ENCODE data around the gene ADARB2.

The ADARB2 gene

DNA sequence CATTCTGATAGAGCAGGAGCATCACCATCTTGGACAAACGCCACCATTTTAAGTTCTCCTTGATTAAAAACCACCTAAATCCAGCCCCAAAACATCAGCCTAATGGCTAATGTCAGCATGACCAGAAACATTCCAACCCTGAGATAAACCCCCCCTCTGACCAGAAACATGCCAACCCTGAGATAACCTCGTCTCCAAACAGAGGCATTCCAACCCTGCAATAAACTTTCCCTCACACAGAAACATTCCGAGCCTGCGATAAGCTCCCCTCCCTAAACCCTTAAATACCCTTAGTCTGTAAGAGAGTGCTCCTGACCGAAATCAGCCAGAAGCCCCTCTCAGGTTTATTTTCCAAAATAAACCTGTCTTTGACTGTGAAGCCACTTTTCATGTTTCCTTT, 76.5 kb downstream of the ADARB2 start:
- Histone ChIP-seq H3K27me3 (ENCODE audit: insufficient read depth, poor library complexity, severe bottlenecking) (no peaks in the 10 kb centered on the region), H3K27ac (replicated peaks) (no peak overlapping the region), H3K4me3 (replicated peaks; ENCODE audit: insufficient read depth, low read length) (no peak overlapping the region)
- no peak for DNase-seq (ENCODE audit: low read depth in 1 of 2, low spot score in 1 of 2)
- TF ChIP-seq GABPA (IDR thresholded peaks at IDR 0.05; ENCODE audit: low read depth): no peak
- TF ChIP-seq SPI1 (IDR thresholded peaks at IDR 0.05; ENCODE audit: borderline replicate concordance, low read depth): no peak
- TF ChIP-seq, protein P1, sequence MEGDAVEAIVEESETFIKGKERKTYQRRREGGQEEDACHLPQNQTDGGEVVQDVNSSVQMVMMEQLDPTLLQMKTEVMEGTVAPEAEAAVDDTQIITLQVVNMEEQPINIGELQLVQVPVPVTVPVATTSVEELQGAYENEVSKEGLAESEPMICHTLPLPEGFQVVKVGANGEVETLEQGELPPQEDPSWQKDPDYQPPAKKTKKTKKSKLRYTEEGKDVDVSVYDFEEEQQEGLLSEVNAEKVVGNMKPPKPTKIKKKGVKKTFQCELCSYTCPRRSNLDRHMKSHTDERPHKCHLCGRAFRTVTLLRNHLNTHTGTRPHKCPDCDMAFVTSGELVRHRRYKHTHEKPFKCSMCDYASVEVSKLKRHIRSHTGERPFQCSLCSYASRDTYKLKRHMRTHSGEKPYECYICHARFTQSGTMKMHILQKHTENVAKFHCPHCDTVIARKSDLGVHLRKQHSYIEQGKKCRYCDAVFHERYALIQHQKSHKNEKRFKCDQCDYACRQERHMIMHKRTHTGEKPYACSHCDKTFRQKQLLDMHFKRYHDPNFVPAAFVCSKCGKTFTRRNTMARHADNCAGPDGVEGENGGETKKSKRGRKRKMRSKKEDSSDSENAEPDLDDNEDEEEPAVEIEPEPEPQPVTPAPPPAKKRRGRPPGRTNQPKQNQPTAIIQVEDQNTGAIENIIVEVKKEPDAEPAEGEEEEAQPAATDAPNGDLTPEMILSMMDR (IDR thresholded peaks at IDR 0.05; ENCODE audit: insufficient read depth, low read length): no peak
- TF ChIP-seq, protein P2, sequence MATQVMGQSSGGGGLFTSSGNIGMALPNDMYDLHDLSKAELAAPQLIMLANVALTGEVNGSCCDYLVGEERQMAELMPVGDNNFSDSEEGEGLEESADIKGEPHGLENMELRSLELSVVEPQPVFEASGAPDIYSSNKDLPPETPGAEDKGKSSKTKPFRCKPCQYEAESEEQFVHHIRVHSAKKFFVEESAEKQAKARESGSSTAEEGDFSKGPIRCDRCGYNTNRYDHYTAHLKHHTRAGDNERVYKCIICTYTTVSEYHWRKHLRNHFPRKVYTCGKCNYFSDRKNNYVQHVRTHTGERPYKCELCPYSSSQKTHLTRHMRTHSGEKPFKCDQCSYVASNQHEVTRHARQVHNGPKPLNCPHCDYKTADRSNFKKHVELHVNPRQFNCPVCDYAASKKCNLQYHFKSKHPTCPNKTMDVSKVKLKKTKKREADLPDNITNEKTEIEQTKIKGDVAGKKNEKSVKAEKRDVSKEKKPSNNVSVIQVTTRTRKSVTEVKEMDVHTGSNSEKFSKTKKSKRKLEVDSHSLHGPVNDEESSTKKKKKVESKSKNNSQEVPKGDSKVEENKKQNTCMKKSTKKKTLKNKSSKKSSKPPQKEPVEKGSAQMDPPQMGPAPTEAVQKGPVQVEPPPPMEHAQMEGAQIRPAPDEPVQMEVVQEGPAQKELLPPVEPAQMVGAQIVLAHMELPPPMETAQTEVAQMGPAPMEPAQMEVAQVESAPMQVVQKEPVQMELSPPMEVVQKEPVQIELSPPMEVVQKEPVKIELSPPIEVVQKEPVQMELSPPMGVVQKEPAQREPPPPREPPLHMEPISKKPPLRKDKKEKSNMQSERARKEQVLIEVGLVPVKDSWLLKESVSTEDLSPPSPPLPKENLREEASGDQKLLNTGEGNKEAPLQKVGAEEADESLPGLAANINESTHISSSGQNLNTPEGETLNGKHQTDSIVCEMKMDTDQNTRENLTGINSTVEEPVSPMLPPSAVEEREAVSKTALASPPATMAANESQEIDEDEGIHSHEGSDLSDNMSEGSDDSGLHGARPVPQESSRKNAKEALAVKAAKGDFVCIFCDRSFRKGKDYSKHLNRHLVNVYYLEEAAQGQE (IDR thresholded peaks at IDR 0.05; ENCODE audit: insufficient replicate concordance, low read depth): no peak
- TF ChIP-seq POLR2AphosphoS5 (IDR thresholded peaks at IDR 0.05; ENCODE audit: low read depth): no peak

DNA sequence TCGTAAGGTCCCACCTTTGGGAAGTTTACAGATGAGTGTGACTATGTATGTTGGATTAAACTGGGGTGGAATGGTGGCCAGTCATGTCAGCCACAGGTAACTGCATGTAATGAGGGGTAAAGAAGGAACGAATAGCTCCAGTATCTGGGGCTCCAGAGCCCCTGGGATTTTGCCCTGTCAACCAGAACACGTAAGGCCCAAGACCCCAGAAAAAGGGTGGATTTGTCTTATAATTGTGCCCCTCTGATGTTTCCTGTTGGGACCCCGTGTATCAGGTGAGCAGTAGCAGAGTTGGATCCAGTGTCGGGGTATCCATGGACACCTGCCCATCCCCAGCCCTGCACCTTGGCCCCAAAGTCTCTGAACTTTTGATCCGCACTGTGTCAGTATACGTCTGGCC, 76.9 kb downstream of the ADARB2 start:
- H3K4me3 ChIP-seq (replicated peaks; ENCODE audit: insufficient read depth, low read length): no peak overlapping the region
- TF ChIP-seq, protein P1 (IDR thresholded peaks at IDR 0.05; ENCODE audit: insufficient read depth, low read length): no peak
- TF ChIP-seq, protein P2 (IDR thresholded peaks at IDR 0.05; ENCODE audit: insufficient replicate concordance, low read depth): no peak
- TF ChIP-seq POLR2AphosphoS5 (IDR thresholded peaks at IDR 0.05; ENCODE audit: low read depth): no peak
- no peak for TF ChIP-seq GABPA (IDR thresholded peaks at IDR 0.05; ENCODE audit: low read depth)
- no peak for TF ChIP-seq SPI1 (IDR thresholded peaks at IDR 0.05; ENCODE audit: borderline replicate concordance, low read depth)
- no peaks in the 10 kb centered on the region for H3K27me3 ChIP-seq (ENCODE audit: insufficient read depth, poor library complexity, severe bottlenecking)
- no peak overlapping the region for H3K27ac ChIP-seq (replicated peaks)
- no peak for DNase-seq (ENCODE audit: low read depth in 1 of 2, low spot score in 1 of 2)

DNA sequence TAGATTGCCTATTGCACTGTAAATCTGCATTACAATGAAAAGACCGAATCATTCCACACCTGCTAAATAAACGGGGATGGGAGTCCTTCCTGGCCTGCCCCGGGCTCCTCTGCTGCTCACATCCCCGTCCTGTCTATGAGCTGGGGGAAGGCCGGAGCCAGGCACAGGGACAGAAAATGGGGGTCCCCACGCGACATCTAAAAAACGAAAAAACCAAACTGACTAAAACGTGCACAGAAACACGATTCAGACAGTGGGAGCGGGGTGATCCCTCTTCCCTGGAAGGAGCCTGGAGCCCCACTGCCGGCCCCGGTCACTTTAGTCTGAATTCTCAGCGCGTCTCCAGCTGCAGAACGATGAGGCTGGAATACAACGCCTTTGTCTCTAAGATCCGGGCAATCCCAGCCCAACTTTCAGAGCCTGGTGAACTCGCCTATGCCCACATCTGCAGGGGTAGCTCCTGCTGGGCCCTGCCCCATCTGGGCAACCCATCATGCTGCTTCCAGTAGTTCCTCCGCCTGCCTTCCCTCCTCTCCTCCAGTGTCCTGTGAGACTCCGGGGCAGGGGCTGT, 78.0 kb downstream of the ADARB2 start:
- TF ChIP-seq GABPA (IDR thresholded peaks at IDR 0.05; ENCODE audit: low read depth): no peak
- TF ChIP-seq POLR2AphosphoS5 (IDR thresholded peaks at IDR 0.05; ENCODE audit: low read depth): no peak
- TF ChIP-seq, protein P2 (IDR thresholded peaks at IDR 0.05; ENCODE audit: insufficient replicate concordance, low read depth): no peak
- TF ChIP-seq SPI1 (IDR thresholded peaks at IDR 0.05; ENCODE audit: borderline replicate concordance, low read depth): no peak
- TF ChIP-seq, protein P1 (IDR thresholded peaks at IDR 0.05; ENCODE audit: insufficient read depth, low read length): no peak
- no peaks in the 10 kb centered on the region for H3K27me3 ChIP-seq (ENCODE audit: insufficient read depth, poor library complexity, severe bottlenecking)
- no peak overlapping the region for H3K27ac ChIP-seq (replicated peaks)
- no peak for DNase-seq (ENCODE audit: low read depth in 1 of 2, low spot score in 1 of 2)
- H3K4me3 ChIP-seq (replicated peaks; ENCODE audit: insufficient read depth, low read length): no peak overlapping the region

Measured in HL-60 (cell line).